ENCODE measurements around the gene NPRL2. TPM values are rescaled to one million over a fixed set of nuclear protein-coding genes. Genes with fewer than 3 reads are reported as not detected.

The NPRL2 gene
- total and polyA plus RNA-seq, 2 of the 13 experiments (the other 11 are each of a cell fraction or from before 2014, with no cell fraction given) = 30.6 to 51.4 TPM

DNA sequence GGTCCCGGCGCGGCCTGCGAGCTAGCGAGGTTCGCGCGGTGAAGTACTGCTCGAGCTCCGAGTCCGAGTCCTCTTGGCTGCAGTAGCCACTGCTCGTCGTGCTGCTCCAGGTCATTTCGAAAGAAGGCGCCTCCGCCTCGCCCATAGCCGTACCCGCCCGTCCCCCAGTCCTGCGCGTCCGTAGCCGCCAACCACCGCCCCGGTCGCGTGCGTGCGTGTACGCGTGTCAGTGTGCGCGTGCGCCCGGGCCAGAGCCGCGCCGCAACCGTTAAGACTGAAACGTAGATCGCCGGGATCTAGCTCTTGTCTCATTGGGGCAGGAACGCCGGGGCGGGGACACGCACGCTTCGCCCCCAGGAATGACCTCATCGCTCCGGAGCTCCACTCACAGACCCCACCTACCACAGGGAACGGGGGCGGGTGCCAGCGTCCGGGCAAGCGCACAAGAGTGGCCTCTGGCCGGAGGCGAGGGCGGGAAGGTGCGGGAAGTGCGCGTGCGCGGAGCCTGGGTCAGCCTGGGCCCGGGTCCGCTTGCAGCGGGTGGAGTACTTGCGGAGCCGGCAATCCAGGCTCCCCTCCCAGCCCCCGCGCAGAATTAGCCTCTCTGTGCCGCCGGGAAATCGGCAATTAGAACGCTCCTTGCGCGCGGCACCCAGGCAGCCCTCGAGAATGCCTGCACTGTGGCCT is 13.3 kb downstream of the NPRL2 start (continued):
- TF ChIP-seq, protein P1, sequence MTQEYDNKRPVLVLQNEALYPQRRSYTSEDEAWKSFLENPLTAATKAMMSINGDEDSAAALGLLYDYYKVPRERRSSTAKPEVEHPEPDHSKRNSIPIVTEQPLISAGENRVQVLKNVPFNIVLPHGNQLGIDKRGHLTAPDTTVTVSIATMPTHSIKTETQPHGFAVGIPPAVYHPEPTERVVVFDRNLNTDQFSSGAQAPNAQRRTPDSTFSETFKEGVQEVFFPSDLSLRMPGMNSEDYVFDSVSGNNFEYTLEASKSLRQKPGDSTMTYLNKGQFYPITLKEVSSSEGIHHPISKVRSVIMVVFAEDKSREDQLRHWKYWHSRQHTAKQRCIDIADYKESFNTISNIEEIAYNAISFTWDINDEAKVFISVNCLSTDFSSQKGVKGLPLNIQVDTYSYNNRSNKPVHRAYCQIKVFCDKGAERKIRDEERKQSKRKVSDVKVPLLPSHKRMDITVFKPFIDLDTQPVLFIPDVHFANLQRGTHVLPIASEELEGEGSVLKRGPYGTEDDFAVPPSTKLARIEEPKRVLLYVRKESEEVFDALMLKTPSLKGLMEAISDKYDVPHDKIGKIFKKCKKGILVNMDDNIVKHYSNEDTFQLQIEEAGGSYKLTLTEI (CRISPR knock-in tag; conservative IDR thresholded peaks at IDR 0.05) = no peak; the same call in 1 of the 2 replicates
- TF ChIP-seq SATB2 (CRISPR knock-in tag; IDR thresholded peaks at IDR 0.05) (0 out of 2 replicates have a peak, but pooled peaks have one; percentile 24), ZNF83 (CRISPR knock-in tag; IDR thresholded peaks at IDR 0.05; ENCODE audit: borderline replicate concordance) (peak; percentile 87; the same call in 1 of the 2 replicates), NFYB (CRISPR knock-in tag; IDR thresholded peaks at IDR 0.05) (peak; percentile 58), SKIL (CRISPR knock-in tag; IDR thresholded peaks at IDR 0.05; ENCODE audit: borderline replicate concordance) (peak; percentile 75; the same call in 1 of the 2 replicates), TBX3 (IDR thresholded peaks at IDR 0.05; ENCODE audit: borderline replicate concordance) (no peak; the same call in 1 of the 2 replicates), GZF1 (CRISPR knock-in tag; IDR thresholded peaks at IDR 0.05) (no peak), ARNTL (CRISPR knock-in tag; IDR thresholded peaks at IDR 0.05) (peak; percentile 93), ZNF724P (CRISPR knock-in tag; IDR thresholded peaks at IDR 0.05; ENCODE audit: borderline replicate concordance) (peak; percentile 43; the same call in 1 of the 2 replicates), NPAS2 (CRISPR knock-in tag; IDR thresholded peaks at IDR 0.05; ENCODE audit: borderline replicate concordance) (no peak), ZNF598 (CRISPR knock-in tag; IDR thresholded peaks at IDR 0.05; ENCODE audit: borderline replicate concordance) (no peak), POLR2G (IDR thresholded peaks at IDR 0.05; ENCODE audit: low read depth, low read length) (peak; percentile 90), HNRNPK (IDR thresholded peaks at IDR 0.05; ENCODE audit: low read depth, low read length, poor library complexity, severe bottlenecking) (peak; percentile 27), MTA3 (CRISPR knock-in tag; IDR thresholded peaks at IDR 0.05) (no peak), RARG (CRISPR knock-in tag; IDR thresholded peaks at IDR 0.05; ENCODE audit: low read depth) (no peak), SALL1 (CRISPR knock-in tag; IDR thresholded peaks at IDR 0.05) (peak; percentile 74), IKZF5 (CRISPR knock-in tag; IDR thresholded peaks at IDR 0.05) (0 out of 2 replicates have a peak, but pooled peaks have one; percentile 37)
- TF ChIP-seq, protein P2, sequence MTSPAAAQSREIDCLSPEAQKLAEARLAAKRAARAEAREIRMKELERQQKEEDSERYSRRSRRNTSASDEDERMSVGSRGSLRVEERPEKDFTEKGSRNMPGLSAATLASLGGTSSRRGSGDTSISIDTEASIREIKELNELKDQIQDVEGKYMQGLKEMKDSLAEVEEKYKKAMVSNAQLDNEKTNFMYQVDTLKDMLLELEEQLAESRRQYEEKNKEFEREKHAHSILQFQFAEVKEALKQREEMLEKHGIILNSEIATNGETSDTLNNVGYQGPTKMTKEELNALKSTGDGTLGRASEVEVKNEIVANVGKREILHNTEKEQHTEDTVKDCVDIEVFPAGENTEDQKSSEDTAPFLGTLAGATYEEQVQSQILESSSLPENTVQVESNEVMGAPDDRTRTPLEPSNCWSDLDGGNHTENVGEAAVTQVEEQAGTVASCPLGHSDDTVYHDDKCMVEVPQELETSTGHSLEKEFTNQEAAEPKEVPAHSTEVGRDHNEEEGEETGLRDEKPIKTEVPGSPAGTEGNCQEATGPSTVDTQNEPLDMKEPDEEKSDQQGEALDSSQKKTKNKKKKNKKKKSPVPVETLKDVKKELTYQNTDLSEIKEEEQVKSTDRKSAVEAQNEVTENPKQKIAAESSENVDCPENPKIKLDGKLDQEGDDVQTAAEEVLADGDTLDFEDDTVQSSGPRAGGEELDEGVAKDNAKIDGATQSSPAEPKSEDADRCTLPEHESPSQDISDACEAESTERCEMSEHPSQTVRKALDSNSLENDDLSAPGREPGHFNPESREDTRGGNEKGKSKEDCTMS (CRISPR knock-in tag; conservative IDR thresholded peaks at IDR 0.05) = no peak
- TF ChIP-seq, protein P3, sequence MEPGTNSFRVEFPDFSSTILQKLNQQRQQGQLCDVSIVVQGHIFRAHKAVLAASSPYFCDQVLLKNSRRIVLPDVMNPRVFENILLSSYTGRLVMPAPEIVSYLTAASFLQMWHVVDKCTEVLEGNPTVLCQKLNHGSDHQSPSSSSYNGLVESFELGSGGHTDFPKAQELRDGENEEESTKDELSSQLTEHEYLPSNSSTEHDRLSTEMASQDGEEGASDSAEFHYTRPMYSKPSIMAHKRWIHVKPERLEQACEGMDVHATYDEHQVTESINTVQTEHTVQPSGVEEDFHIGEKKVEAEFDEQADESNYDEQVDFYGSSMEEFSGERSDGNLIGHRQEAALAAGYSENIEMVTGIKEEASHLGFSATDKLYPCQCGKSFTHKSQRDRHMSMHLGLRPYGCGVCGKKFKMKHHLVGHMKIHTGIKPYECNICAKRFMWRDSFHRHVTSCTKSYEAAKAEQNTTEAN (CRISPR knock-in tag; conservative IDR thresholded peaks at IDR 0.05) = peak; percentile 71; the same call in 1 of the 2 replicates

Data from HepG2 (cell line).